ENCODE data around the gene TFG. TPM values are rescaled to one million over a fixed set of nuclear protein-coding genes. Genes with fewer than 3 reads are reported as not detected.

TFG gene
- total RNA-seq, 1 donor from 2014 or later = 64.8 TPM

DNA sequence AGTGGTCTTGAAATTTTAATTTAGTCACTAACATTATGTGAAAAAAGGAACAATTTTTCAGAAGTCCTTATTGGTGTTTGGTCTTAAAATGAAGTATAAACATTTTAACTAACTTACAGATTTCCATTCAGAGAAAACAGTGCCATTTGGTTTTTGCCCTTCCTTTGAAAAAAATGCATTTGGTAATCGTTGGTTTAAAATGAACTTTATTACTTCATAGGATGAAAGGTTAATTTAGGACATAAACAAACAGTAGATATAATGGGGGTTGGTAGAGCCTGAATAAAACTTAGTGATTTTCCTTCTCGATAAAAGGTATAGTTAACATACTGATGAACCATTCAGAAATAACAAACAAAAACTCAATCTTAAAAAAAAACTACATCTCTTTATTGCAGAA lies 39.7 kb downstream of the TFG start:
- Histone ChIP-seq H3K36me3 (ENCODE audit: control insufficient read depth, insufficient read depth, low read length) (peaks cover 13% of the 10 kb centered on the region), H3K27me3 (ENCODE audit: control insufficient read depth, insufficient read depth, low read length) (no peaks in the 10 kb centered on the region), H3K4me3 (ENCODE audit: low read depth, low read length) (no peak overlapping the region)
- FAIRE-seq = no peak
- no peak for DNase-seq (ENCODE audit: low read depth)
- no peak for TF ChIP-seq CTCF (IDR thresholded peaks at IDR 0.05; ENCODE audit: insufficient read depth, low read length, severe bottlenecking)

DNA sequence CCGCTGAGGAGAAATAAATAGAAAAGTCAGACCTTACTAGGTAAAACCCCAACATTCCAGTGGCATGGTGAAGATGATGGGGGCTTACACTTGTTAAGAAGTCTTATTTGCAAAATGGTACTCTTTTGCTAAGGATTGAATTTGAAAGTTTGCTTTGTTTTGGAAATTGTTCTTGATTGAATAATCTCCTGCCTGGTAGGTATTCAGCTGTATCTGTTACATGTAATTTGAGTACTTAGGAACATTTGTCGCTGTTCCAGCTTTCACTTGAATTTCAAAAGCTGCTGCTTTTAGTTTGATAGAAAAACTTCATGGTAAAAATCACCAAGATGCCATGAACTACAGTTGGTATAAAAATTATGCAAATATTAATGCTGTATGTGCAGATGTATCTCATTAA lies 44.6 kb downstream of the TFG start:
- no peaks in the 10 kb centered on the region for H3K27me3 ChIP-seq (ENCODE audit: control insufficient read depth, insufficient read depth, low read length)
- no peak for DNase-seq (ENCODE audit: low read depth)
- no peak overlapping the region for H3K4me3 ChIP-seq (ENCODE audit: low read depth, low read length)
- peaks cover 4% of the 10 kb centered on the region for H3K36me3 ChIP-seq (ENCODE audit: control insufficient read depth, insufficient read depth, low read length)
- FAIRE-seq = no peak
- no peak for TF ChIP-seq CTCF (IDR thresholded peaks at IDR 0.05; ENCODE audit: insufficient read depth, low read length, severe bottlenecking)

DNA sequence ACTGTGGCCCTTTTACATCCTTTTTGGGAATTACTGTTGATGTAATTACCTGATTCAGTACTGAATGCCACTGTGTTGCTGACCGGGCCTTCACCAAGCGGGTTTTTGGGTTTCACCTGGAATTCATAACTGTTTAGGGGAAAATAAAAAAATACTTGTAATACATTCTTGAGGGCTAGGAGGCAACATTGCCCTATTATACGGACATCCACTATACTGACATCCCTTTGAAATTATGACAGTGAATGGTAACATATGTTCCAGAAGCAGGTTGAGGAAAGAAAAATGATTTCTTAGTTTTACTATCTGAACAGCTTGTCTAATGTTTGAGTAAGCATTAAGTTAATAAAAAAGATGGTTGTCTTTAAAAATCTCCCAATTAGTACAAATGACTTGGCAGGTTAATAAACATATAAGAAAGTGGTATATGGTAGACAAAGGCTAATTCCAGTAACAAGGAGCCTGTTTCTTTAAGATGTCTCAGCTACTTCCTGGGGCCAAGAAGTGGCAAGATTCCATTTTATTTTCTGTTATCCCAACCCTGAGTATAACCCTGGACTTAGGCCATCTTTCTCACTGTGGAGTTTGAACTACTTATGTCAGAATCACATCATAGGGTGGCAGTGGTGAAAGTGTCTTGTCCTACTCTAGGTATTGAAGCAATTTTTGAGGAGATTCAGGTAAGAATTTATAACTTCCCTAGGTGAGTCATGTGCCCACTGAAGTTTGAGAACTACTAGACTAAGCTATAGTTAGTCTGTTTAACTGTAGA lies 45.5 kb downstream of the TFG start:
- TF ChIP-seq CTCF (IDR thresholded peaks at IDR 0.05; ENCODE audit: insufficient read depth, low read length, severe bottlenecking) = no peak
- H3K4me3 ChIP-seq (ENCODE audit: low read depth, low read length) = no peak overlapping the region
- peaks cover 4% of the 10 kb centered on the region for H3K36me3 ChIP-seq (ENCODE audit: control insufficient read depth, insufficient read depth, low read length)
- FAIRE-seq = no peak
- H3K27me3 ChIP-seq (ENCODE audit: control insufficient read depth, insufficient read depth, low read length) = no peaks in the 10 kb centered on the region
- DNase-seq (ENCODE audit: low read depth) = no peak

DNA sequence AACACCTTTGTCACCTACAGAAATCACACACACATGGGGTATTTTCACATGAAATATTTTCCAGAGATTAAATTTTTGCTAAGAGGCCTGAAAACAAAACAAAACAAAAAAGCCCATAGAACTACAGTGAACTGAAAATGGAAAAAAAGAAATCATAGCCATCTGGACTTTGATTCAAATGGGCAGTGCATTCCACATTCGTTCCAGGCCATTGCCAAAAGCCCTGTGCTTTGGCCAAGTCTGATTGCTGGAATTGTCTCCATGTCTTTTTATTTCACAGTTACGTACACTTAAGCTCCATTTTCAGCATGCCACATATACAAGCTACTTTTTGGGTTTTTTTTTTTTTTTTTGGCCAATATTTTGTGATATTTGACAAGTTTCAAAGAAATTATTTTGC lies 47.1 kb downstream of the TFG start:
- no peak for DNase-seq (ENCODE audit: low read depth)
- Histone ChIP-seq H3K36me3 (ENCODE audit: control insufficient read depth, insufficient read depth, low read length) (peaks cover 4% of the 10 kb centered on the region), H3K4me3 (ENCODE audit: low read depth, low read length) (no peak overlapping the region), H3K27me3 (ENCODE audit: control insufficient read depth, insufficient read depth, low read length) (no peaks in the 10 kb centered on the region)
- no peak for TF ChIP-seq CTCF (IDR thresholded peaks at IDR 0.05; ENCODE audit: insufficient read depth, low read length, severe bottlenecking)
- no peak for FAIRE-seq

DNA sequence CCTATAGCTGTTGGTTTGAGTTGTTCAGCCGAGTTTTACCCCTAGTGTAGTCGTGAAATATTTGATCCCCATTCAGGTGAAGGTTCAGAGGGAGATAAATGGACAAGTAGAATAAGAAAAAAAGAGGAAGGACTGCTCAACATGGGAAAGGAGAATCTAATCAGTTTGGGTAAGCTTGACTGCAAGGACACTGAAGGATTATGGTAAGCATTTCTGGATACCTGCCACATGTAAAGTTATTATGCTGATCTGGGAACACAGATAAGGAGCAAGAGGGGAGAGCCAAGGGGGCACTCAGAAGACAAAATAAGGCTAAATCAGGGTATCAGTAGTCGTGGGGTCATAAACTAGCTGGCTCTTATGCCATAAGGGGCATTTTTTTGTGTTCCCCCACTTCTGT lies 49.9 kb downstream of the TFG start:
- FAIRE-seq (no peak), DNase-seq (ENCODE audit: low read depth) (no peak)
- TF ChIP-seq CTCF (IDR thresholded peaks at IDR 0.05; ENCODE audit: insufficient read depth, low read length, severe bottlenecking) = no peak
- no peak overlapping the region for H3K4me3 ChIP-seq (ENCODE audit: low read depth, low read length)
- no peaks in the 10 kb centered on the region for H3K27me3 ChIP-seq (ENCODE audit: control insufficient read depth, insufficient read depth, low read length)
- H3K36me3 ChIP-seq (ENCODE audit: control insufficient read depth, insufficient read depth, low read length) = no peaks in the 10 kb centered on the region

DNA sequence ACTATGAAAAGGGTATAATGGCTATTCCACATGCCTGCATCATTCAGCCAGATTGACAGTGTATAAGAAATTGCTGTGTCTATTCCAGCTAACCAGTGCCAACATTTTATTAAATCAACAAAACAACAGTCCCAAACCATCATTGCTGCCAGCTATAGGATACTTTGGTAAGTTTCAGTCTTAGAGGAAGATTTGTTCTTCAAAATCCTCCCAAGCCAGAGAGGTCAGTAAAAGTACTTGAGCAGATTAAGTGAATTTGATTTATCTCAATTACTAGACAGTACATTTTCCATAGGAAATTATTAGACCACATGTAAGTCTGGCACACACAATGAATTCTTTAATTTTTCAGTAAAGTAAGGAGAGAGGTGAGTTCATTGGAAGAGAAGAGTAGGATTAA lies 50.7 kb downstream of the TFG start:
- no peak for FAIRE-seq
- H3K27me3 ChIP-seq (ENCODE audit: control insufficient read depth, insufficient read depth, low read length) = no peaks in the 10 kb centered on the region
- no peak overlapping the region for H3K4me3 ChIP-seq (ENCODE audit: low read depth, low read length)
- TF ChIP-seq CTCF (IDR thresholded peaks at IDR 0.05; ENCODE audit: insufficient read depth, low read length, severe bottlenecking) = no peak
- H3K36me3 ChIP-seq (ENCODE audit: control insufficient read depth, insufficient read depth, low read length) = no peaks in the 10 kb centered on the region
- DNase-seq (ENCODE audit: low read depth) = no peak
